ENCODE data around the gene ZNF575. TPM values are rescaled to one million over a fixed set of nuclear protein-coding genes. Genes with fewer than 3 reads are reported as not detected.

ZNF575 gene
- total RNA-seq, 1 donor from 2014 or later, result 0.74 TPM

DNA sequence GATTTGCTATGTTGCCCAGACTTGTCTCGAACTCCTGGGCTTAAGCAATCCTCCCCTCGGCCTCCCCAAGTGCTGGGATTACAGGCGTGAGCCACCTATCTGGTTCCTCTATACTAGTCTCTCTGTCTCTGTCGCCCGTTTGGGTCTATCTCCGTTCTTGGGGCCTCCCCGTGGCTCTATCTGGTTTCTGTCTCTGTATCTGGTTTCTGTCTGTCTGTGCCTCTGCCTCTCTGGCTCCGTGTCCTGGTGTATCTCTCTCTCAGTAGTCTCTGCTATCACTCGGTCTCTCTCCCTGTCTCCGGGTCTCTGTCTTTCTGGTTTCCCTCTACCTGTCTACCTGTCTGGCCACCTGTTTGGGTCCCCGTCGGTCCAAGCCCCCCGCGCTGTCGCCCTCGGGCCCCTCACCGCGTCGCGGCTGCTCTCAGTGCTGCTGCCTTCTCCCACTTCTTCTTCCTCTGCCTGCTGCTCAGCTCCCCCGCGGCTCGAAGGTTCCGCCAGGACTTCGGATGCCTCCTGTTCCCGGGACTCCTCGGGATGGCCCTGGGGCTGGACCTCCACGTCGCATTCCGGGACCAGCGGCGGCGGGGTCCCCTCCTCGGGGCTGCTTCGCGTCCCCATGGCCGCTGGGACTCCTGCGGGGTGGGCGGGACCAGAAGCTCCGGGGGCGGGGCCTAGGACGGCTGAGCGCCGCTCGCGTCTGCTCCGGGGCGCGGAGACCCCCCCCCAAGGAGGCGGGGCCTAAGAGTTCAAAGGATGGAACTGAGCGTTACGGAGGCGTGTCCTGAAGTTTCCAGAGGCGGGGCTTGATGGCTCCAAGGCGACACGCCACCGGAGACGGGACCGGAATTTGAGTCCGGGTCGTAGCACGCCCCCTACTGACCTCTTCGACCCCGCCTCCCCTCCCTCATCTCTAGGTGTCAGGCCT is 29.2 kb upstream of the ZNF575 start:
- peaks cover 15% of the 10 kb centered on the region for H3K36me3 Mint-ChIP-seq (ENCODE audit: insufficient read depth)
- peaks cover 22% of the 10 kb centered on the region for H3K4me1 Mint-ChIP-seq (ENCODE audit: low read depth)
- DNase-seq (ENCODE audit: low spot score, unreplicated experiment), result peak; percentile 95
- H3K9me3 Mint-ChIP-seq (ENCODE audit: low read depth), result no peaks in the 10 kb centered on the region
- peak overlapping the region; percentile 95 for H3K27ac Mint-ChIP-seq
- peak overlapping the region; percentile 82 for H3K4me3 Mint-ChIP-seq (ENCODE audit: low read depth)
- H3K27me3 Mint-ChIP-seq, result peaks cover 10% of the 10 kb centered on the region
- TF ChIP-seq, protein P1, sequence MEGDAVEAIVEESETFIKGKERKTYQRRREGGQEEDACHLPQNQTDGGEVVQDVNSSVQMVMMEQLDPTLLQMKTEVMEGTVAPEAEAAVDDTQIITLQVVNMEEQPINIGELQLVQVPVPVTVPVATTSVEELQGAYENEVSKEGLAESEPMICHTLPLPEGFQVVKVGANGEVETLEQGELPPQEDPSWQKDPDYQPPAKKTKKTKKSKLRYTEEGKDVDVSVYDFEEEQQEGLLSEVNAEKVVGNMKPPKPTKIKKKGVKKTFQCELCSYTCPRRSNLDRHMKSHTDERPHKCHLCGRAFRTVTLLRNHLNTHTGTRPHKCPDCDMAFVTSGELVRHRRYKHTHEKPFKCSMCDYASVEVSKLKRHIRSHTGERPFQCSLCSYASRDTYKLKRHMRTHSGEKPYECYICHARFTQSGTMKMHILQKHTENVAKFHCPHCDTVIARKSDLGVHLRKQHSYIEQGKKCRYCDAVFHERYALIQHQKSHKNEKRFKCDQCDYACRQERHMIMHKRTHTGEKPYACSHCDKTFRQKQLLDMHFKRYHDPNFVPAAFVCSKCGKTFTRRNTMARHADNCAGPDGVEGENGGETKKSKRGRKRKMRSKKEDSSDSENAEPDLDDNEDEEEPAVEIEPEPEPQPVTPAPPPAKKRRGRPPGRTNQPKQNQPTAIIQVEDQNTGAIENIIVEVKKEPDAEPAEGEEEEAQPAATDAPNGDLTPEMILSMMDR (IDR thresholded peaks at IDR 0.05; ENCODE audit: unreplicated experiment), result peak; percentile 42

GRCh38 chr19:43504426-43505185 is 28.4 kb upstream of the ZNF575 start, which contains the start of gene PHLDB3:
Gene PHLDB3, minus strand, starts transcription at chr19:43504746. Its CDS starts 628 bp downstream, at chr19:43504118.
- Mint-ChIP-seq H3K4me3 (ENCODE audit: low read depth) (peak within 1 kb of the TSS; percentile 82), H3K27ac (peak within 1 kb of the TSS; percentile 95), H3K9me3 (ENCODE audit: low read depth) (no peaks in the 10 kb centered on the region), H3K27me3 (peaks cover 10% of the 10 kb centered on the region), H3K4me1 (ENCODE audit: low read depth) (peaks cover 15% of the 10 kb centered on the region), H3K36me3 (ENCODE audit: insufficient read depth) (peaks cover 15% of the 10 kb centered on the region)
- TF ChIP-seq, protein P1 (IDR thresholded peaks at IDR 0.05; ENCODE audit: unreplicated experiment), result no peak
- DNase-seq (ENCODE audit: low spot score, unreplicated experiment), result peak; percentile 27

DNA sequence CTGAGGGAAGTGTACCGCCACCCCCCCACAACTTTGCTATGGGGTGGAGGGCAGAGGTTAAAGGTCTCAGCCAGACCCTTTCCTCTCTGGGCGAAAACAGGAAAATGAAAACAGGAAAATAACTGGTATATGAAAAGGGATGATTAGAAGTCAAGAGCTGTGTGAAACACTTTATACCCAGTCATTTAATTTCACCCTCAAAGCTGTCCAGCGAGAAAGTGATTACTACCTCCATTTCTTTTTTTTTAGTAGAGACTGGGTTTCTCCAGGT is 27.9 kb upstream of the ZNF575 start:
- Mint-ChIP-seq H3K4me3 (ENCODE audit: low read depth) (peak overlapping the region; percentile 60), H3K9me3 (ENCODE audit: low read depth) (no peaks in the 10 kb centered on the region), H3K27ac (peak overlapping the region; percentile 84), H3K27me3 (peaks cover 10% of the 10 kb centered on the region), H3K4me1 (ENCODE audit: low read depth) (peaks cover 15% of the 10 kb centered on the region), H3K36me3 (ENCODE audit: insufficient read depth) (peaks cover 15% of the 10 kb centered on the region)
- TF ChIP-seq, protein P1 (IDR thresholded peaks at IDR 0.05; ENCODE audit: unreplicated experiment), result no peak
- no peak for DNase-seq (ENCODE audit: low spot score, unreplicated experiment)

GRCh38 chr19:43505941-43506340 is 27.0 kb upstream of the ZNF575 start:
- TF ChIP-seq, protein P1 (IDR thresholded peaks at IDR 0.05; ENCODE audit: unreplicated experiment), result no peak
- no peak overlapping the region for H3K27ac Mint-ChIP-seq
- peaks cover 10% of the 10 kb centered on the region for H3K27me3 Mint-ChIP-seq
- H3K4me1 Mint-ChIP-seq (ENCODE audit: low read depth), result peaks cover 14% of the 10 kb centered on the region
- H3K4me3 Mint-ChIP-seq (ENCODE audit: low read depth), result no peak overlapping the region
- peaks cover 14% of the 10 kb centered on the region for H3K36me3 Mint-ChIP-seq (ENCODE audit: insufficient read depth)
- DNase-seq (ENCODE audit: low spot score, unreplicated experiment), result no peak
- no peaks in the 10 kb centered on the region for H3K9me3 Mint-ChIP-seq (ENCODE audit: low read depth)

DNA sequence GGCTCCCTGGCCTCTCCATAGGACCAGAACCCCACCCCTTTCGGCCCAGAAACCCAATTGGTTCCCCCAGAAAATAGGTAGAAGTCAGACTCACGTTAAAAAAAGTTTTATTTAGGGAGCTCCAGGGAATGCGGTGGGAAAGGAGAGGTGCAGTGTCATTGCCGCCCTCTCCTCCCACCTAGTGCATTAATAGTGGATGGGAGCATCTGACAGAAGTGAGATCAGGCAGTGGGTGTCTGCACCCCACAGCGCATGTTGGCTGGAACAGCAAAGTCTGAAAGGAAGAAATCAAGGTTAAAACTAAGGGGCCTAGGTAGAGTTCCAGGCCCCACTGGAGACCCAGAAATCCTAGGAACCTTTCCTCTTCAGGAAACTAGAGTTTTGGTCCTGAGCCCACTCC is 26.4 kb upstream of the ZNF575 start:
- TF ChIP-seq, protein P1 (IDR thresholded peaks at IDR 0.05; ENCODE audit: unreplicated experiment), result no peak
- peaks cover 10% of the 10 kb centered on the region for H3K27me3 Mint-ChIP-seq
- H3K9me3 Mint-ChIP-seq (ENCODE audit: low read depth), result no peaks in the 10 kb centered on the region
- peaks cover 14% of the 10 kb centered on the region for H3K36me3 Mint-ChIP-seq (ENCODE audit: insufficient read depth)
- no peak for DNase-seq (ENCODE audit: low spot score, unreplicated experiment)
- H3K27ac Mint-ChIP-seq, result no peak overlapping the region
- H3K4me1 Mint-ChIP-seq (ENCODE audit: low read depth), result peaks cover 14% of the 10 kb centered on the region
- no peak overlapping the region for H3K4me3 Mint-ChIP-seq (ENCODE audit: low read depth)

Data from progenitor cell of endocrine pancreas (in vitro differentiated cells).